ENCODE measurements around the gene SREBF2.
"Not testable (repeated sequence)": the region's sequence is repeated elsewhere in the genome, so short reads cannot be mapped to it uniquely, and the experiment has no call there.

The SREBF2 gene

GRCh38 chr22:41821471-41822316 is 11.2 kb upstream of the SREBF2 start:
- no peak for DNase-seq

DNA sequence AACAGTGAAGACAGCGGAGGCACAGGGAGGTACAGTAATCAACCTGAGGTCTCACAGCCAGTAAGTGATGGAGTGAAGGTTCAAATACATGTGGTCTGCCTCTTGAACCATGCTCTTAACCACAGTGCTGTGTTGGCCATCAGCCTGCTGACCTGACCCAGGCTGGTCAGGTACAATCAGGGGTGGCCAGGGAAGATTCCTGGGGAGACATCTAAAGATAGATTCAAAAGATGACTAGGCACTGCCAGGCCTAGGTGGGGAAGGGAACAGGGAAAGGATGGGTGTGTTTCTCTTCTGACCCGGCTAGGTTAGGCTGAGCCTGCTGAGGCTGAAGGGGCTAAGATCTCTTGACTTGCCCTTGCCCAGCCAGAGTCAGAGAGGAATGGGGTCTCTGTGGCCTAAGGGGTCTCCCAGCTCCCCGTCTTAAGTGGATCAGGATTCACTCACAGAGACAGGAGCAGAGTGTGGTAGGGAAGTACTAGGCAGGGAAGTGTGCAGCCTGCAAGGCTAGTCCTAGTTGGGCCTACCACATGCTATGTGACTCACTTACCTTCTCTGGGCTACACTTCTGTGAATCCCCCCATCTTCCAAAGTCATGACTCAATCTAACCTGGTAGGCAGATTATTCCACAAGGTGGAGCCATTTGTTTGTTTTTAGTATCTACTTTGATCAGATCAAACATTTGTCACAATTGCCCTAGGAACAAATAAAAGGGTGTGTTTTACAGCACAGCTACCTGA is 10.4 kb upstream of the SREBF2 start:
- DNase-seq = peak; percentile 16

- DNase-seq = no peak
Observed at GRCh38 chr22:41823797-41824196, 9.1 kb upstream of the SREBF2 start.

GRCh38 chr22:41825376-41825775 is 7.5 kb upstream of the SREBF2 start:
- DNase-seq = no peak

GRCh38 chr22:41826021-41826420 is 6.9 kb upstream of the SREBF2 start:
- DNase-seq = no peak

DNA sequence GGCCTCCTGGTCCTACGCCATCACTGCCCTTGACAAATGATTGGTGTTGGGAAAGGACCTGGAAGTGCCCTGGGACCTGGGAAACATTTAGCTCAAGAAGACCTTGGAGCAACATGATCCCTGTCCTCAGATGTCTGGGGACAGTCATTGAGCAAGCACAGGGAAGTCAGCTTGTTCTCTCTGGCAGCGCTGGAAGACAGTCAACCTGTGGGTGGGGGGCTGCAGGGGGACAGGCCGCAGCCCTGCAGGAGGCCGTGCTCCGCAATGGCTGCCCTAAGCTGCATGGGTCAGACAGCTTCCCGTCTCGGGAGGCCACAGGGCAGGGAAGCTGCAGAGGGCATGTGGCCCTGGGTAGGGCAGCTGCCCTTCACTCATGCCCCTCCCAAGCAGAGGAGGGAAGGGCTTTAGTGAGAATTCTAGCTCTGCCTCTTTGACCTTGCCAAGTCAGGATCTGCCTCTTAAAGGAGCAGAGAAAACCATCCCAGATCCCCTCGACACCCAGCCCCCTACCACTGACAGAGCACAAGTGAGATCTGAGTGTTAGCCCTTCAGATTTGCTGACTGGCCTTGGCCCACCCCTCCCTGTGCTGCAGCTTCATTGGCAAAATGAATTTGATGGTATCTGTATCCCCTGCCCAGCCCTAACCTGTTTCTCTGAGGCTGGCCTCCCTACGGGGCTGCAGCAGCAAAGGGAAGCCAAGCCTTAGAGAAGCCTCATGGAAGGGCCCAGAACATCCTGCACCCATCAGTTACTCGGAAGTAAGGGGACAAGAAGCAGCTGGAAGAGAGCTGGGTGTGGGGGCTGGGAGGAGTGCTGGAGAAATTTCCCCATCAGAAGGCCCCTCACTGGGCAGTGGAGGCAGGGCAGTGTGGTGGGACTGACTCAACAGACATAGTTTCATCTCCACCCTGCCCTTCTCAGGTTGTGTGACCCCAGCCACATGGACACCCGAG is 6.2 kb upstream of the SREBF2 start:
- DNase-seq = no peak

DNA sequence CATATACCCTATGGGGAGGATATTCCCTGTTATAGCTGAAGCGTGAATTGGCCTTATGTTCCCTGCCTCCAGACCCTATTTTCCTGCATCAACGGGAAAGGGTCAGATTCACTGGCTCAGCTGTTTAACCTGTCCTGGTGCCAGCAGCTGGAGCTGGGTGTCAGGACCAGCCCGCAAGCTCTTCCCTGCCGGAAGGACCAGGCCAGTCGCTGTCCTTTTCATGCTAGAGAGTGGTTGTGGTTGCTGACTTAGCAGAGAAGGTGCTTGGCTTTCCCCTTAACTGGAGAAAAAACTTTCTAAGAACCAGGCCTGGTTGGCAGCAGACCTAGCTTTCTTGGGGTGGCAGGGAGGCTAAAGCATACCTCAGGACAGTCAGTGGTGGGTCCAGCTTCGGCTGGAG is 5.2 kb upstream of the SREBF2 start:
- no peak for DNase-seq

DNA sequence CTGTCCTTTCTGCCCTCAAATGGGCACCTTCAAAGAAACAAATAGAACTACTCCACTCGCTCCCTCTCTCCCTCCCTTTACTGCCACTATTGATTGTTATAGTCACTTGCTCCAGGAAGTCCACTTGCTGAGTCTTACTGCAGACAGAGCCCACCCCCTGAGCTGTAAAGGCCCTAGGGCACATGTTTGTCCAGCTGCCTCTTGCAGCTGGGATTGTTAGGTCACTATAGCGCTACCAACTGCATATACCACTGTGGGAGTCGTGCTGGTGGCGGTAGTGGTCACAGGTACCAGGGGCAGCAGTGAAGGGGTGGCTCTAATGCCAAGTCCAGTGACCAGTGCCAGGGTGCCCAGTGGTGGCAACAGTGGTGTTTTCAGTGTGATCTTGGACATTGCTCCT is 4.4 kb upstream of the SREBF2 start:
- no peak for DNase-seq

GRCh38 chr22:41830174-41830573 is 2.7 kb upstream of the SREBF2 start:
- DNase-seq = no peak

GRCh38 chr22:41831383-41831782 is 1.5 kb upstream of the SREBF2 start:
- DNase-seq = peak; percentile 13

DNA sequence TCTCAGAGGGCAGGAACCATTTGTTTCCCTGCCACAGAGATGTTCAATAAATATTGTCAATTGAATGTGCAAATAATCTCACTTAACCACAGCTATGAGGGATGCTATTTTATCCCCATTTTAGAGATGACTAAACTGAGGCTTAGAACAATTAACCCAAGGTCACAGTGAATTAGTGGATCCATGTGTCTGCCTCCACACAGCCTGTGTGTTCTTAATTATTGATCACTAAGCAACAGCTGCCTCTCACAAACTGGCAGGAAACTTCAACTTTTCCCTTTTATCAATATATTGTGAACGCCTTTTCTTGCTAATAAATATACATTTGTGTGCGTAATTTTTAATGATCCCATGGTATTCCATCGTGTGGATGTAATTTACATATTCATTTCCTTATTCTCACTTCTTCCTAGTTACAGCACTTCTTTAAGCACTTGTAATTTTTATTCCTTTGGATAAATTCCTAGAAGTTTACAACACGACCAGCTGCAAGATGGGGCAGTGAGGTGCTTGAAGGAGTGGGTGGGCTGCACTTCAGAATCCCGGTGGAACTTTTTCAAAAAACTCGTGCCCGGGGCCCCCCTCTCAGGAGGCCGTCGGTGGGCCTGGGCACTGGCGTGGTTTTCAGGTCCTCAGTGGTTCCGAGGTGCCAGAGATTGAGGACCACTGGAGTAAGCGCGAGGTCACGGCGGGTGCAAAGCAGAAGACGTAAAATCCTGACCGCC is 915 bp upstream of the SREBF2 start:
- DNase-seq = no peak

DNA sequence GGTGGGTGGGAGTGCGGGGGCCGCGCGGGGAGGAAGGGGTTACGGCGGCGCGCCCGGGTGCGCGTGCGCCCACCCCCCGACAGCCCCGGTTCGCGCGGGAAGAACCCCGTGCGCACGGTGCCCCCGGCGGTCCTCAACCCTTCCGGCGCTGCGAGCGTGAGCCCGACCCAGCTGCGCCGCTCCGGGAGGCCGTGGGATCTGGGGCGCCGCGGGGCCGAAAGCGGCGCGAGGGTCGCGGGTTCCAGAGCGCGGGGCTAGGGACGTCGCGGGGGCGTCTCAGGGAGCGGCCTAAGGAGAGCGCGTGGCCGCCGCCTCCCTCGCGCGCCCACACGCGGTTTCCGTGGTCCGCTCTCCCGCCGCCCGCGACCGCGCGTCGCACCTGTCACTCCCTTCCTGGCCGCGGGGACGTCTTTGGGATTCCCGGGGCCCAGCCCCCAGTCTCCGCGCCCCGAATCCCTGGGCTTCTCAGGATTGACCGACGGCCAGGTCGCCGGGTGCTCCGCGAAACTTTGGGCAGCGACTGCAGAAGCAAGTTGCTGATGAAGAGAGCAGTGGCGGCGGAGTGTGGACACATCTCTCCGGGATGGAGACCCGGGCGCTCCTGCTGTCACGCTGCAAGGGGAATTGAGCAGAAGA is 582 bp downstream of the SREBF2 start:
- DNase-seq = no peak

DNA sequence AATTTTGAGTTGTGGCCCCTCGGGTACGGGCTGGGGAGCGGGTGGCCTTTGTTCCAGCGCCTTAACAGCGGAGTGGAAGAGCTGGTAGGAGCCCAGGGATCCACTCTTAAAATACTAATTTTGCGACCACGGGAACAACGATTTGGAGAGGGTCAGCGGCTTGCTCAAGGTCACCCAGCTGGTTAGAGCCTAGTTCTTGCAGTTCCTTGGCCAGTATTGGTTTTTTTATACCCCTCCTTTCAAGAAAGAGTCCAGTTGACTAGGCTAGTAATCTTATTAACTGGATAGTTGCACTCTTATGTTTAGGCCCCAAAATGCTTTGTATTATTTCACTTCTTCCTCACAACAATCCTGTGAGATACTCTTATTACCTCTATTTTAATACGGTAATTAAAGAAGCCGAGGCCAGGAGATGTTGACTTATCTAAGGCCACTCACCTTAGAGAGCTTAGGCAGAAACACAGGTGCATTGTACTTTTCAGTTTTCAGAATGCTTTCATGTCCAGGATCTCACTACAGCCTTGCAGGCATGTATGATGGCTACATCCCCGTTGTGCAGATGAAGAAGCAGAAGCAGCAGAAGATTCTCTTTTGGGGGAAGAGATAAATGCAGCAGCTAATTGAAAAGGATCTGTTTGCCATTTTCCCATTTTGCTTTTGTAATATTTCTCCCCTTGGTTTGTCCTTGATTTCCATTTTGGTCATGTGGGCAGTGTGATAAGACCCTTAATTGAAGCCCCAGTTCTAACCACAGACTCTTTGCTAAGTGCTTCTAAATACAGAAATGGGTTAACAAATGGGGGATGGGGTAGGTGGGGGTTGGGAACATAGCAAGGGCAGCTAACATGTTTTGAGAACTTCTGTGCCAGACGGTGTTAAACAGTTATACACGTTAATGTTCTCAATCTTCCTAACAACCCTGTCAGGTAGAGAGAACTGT is 1.4 kb downstream of the SREBF2 start:
- DNase-seq = no peak

- DNase-seq = not testable (repeated sequence)
Observed at GRCh38 chr22:41835462-41835861, 2.6 kb downstream of the SREBF2 start.

- DNase-seq = no peak
Observed at GRCh38 chr22:41836551-41836950, 3.6 kb downstream of the SREBF2 start.

- DNase-seq = no peak
Observed at GRCh38 chr22:41838842-41839618, 6.1 kb downstream of the SREBF2 start.

GRCh38 chr22:41840216-41840615 is 7.3 kb downstream of the SREBF2 start:
- DNase-seq = no peak

GRCh38 chr22:41841085-41841712 is 8.3 kb downstream of the SREBF2 start:
- no peak for DNase-seq

Data from GDM1 (cell line).